GM19193 (cell line): ENCODE results near the gene KRT15.

Source experiments
- POLR2A ChIP-seq: IDR thresholded peaks from 4 replicates; pipeline ENCODE4 v1.6.1; 2011; ENCODE audit not compliant: insufficient read depth, insufficient read length; ENCODE audit errors: extremely low read depth

The KRT15 gene

DNA sequence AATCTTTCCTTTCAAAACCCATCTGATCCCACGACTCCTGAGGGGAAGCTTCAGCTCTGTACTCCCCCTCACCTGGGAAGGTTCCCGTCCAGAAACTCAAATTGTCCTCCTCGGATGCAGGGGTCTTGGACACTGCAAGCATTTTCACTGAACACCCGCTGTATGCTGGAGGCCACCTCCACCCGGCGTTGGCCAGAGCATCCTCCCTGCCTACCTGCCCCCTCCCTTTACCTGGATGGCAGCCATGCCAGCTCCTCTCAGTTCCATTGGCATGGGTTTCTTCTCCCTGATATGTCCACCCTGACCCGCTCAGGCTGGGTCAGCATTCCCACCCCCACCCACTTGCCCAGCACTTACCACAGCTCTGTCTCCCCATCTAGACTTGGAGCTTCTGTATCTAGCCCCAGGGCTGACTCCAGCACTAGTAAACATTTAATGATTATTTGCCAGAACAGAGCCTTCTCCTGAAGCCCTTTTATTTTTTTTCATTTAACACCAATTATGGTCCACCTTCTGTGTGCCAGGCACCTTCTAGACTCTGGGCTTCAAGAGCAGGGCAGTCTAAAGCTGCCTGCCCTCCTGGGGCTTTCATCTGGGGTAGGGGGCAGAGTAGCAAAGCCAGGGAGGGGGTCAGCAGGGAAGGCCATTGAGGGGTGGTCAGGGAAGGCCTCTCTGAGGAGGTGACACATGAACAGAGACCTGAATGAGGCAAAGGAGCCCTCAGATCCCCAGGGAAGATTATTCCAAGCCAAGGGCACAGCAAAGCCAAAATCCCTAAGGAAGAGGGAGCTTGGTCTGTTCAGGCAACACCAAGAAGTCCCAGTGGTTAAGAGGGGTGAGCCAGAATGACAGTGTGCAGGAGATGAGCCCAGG, 18.3 kb upstream of the KRT15 start:
- no peak for TF ChIP-seq POLR2A

GRCh38 chr17:41535764-41536481, 17.2 kb upstream of the KRT15 start:
- TF ChIP-seq POLR2A, result no peak

DNA sequence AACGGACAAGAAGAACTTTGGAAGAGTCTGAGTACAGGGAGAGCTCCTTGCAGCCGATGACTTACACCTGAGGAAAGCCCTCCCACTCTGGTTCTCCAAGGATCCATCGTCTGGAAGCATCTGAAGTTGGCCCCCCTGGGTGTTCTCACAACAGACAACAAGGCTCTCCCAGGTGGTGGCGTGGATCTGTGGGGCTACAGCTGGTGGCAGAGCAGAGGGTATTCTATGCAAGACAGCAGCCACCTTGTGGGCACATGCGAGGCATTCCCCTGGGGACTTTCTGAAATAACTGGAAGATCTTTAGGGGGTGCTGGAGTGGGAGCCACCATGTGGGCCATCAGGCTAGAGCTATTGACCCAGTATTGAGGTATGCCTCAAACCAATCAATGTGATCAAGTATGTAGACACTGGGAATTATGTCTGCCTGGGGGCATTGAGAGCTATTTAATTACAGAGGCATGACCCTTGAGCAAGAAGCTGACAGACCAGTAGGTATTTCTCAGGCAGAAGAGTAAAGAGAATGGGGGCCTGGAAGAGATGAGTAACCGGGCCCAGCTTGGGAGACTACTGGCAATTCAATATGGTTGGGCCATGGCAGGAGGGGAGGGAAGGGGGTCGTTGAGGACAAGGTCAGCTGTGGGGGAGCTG, 16.3 kb upstream of the KRT15 start:
- no peak for TF ChIP-seq POLR2A

- TF ChIP-seq POLR2A, result no peak
Measured at GRCh38 chr17:41533613-41534012, 14.9 kb upstream of the KRT15 start.

DNA sequence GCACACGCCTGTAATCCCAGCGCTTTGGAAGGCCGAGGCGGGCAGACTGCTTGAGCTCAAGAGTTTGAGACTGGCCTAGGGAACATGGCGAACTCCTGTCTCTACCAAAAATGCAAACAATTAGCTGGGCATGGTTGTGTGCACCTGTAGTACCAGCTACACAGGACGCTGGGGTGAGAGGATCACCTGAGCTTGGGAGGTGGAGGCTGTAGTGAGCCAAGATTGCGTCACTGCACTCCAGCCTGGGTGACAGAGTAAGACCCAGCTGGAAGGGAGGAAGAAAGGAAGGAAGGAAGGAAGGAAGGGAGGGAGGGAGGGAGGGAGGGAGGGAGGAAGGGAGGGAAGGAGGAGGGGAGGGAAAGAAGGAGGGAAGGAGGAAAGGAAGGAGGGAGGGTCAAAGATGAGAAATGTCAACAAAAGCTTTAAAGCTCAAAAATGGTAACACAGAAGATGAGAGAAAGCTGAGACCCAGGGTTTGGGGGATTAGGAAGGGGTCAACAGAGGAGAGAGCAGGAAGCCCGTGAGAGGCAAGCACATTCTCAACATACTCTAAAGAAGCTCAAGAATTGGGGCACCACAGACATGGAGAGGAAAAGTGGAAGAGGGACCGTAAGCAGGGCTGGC, 14.4 kb upstream of the KRT15 start:
- no peak for TF ChIP-seq POLR2A

GRCh38 chr17:41531993-41532392, 13.3 kb upstream of the KRT15 start:
- TF ChIP-seq POLR2A, result no peak

- no peak for TF ChIP-seq POLR2A
Measured at GRCh38 chr17:41530062-41531048, 11.7 kb upstream of the KRT15 start.

- TF ChIP-seq POLR2A, result no peak
Measured at GRCh38 chr17:41529491-41529915, 10.8 kb upstream of the KRT15 start.

DNA sequence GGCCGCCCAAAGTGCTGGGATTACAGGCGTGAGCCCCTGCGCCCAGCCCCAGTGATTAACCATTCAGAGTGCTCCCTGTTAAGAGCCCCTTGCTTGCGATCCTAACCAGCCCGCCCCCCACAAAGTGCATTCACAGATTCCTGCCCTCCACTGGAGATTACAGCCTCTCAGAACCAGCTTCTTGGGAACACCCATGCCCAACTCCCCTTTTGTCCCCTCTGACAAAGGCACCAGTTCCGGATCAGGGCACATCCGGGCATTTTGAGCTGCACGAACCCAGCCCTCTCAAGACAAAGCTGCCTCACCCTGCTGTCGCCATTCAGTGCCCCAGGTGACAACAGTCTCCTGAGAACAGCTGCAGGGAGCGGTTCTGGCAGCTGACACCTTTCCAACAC, 10.3 kb upstream of the KRT15 start:
- TF ChIP-seq POLR2A, result no peak

- TF ChIP-seq POLR2A, result no peak
Measured at GRCh38 chr17:41527063-41528023, 8.7 kb upstream of the KRT15 start.

DNA sequence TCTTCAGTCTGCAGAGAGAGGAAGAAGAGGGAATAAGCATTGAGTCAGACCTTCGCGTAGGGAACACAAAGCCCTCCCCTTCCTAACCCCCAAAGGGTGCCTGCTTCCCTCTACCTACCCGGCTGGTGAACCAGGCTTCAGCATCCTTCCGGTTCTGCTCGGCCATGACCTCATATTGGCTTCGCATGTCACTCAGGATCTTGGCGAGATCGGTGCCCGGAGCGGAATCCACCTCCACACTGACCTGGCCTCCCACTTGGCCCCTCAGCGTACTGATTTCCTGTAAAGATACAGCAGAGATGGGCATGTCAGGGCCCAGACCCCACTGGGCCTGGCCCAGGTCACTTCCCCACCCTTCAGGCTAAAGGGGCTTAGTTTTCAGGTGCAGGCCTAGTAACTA, 5.6 kb upstream of the KRT15 start:
- TF ChIP-seq POLR2A, result no peak

GRCh38 chr17:41523787-41524186, 5.1 kb upstream of the KRT15 start:
- no peak for TF ChIP-seq POLR2A

GRCh38 chr17:41523225-41523593, 4.5 kb upstream of the KRT15 start:
- no peak for TF ChIP-seq POLR2A
